ENCODE results near the gene MRPL17.
"Not testable (repeated sequence)": the region's sequence is repeated elsewhere in the genome, so short reads cannot be mapped to it uniquely, and the experiment has no call there.

Gene MRPL17

GRCh38 chr11:6682936-6683861 lies at the start of gene MRPL17:
Gene MRPL17 (minus strand): TSS chr11:6683340. CDS start chr11:6683296, 44 bp downstream.
- Histone ChIP-seq H3K4me3 (ENCODE audit: low read depth, low read length) (peak within 1 kb of the TSS; percentile 90), H3K27ac (ENCODE audit: low read depth, low read length) (peak within 1 kb of the TSS; percentile 92), H3K9me3 (ENCODE audit: control insufficient read depth, insufficient read depth, low read length) (no peaks in the 10 kb centered on the region), H3K27me3 (ENCODE audit: control insufficient read depth, insufficient read depth, low read length) (no peaks in the 10 kb centered on the region), H3K9ac (ENCODE audit: low read depth, low read length) (peak within 1 kb of the TSS; percentile 95), H3K36me3 (ENCODE audit: control insufficient read depth, insufficient read depth, low read length) (peaks cover 20% of the 10 kb centered on the region), H3K4me1 (ENCODE audit: control insufficient read depth, insufficient read depth, low read length) (peaks cover 15% of the 10 kb centered on the region)

- H3K27me3 ChIP-seq (ENCODE audit: control insufficient read depth, insufficient read depth, low read length), result no peaks in the 10 kb centered on the region
- no peak overlapping the region for H3K27ac ChIP-seq (ENCODE audit: low read depth, low read length)
- no peak overlapping the region for H3K9ac ChIP-seq (ENCODE audit: low read depth, low read length)
- no peaks in the 10 kb centered on the region for H3K9me3 ChIP-seq (ENCODE audit: control insufficient read depth, insufficient read depth, low read length)
- H3K36me3 ChIP-seq (ENCODE audit: control insufficient read depth, insufficient read depth, low read length), result no peaks in the 10 kb centered on the region
- no peak overlapping the region for H3K4me3 ChIP-seq (ENCODE audit: low read depth, low read length)
- no peaks in the 10 kb centered on the region for H3K4me1 ChIP-seq (ENCODE audit: control insufficient read depth, insufficient read depth, low read length)
Observed at GRCh38 chr11:6727971-6728760, 45.0 kb upstream of the MRPL17 start.

GRCh38 chr11:6725386-6725896 lies 42.3 kb upstream of the MRPL17 start:
- no peak overlapping the region for H3K9ac ChIP-seq (ENCODE audit: low read depth, low read length)
- H3K27ac ChIP-seq (ENCODE audit: low read depth, low read length), result no peak overlapping the region
- H3K4me1 ChIP-seq (ENCODE audit: control insufficient read depth, insufficient read depth, low read length), result no peaks in the 10 kb centered on the region
- no peaks in the 10 kb centered on the region for H3K27me3 ChIP-seq (ENCODE audit: control insufficient read depth, insufficient read depth, low read length)
- H3K36me3 ChIP-seq (ENCODE audit: control insufficient read depth, insufficient read depth, low read length), result no peaks in the 10 kb centered on the region
- no peak overlapping the region for H3K4me3 ChIP-seq (ENCODE audit: low read depth, low read length)
- no peaks in the 10 kb centered on the region for H3K9me3 ChIP-seq (ENCODE audit: control insufficient read depth, insufficient read depth, low read length)

GRCh38 chr11:6724013-6724412 lies 40.9 kb upstream of the MRPL17 start:
- no peak overlapping the region for H3K4me3 ChIP-seq (ENCODE audit: low read depth, low read length)
- H3K36me3 ChIP-seq (ENCODE audit: control insufficient read depth, insufficient read depth, low read length), result no peaks in the 10 kb centered on the region
- H3K27ac ChIP-seq (ENCODE audit: low read depth, low read length), result no peak overlapping the region
- H3K4me1 ChIP-seq (ENCODE audit: control insufficient read depth, insufficient read depth, low read length), result no peaks in the 10 kb centered on the region
- no peaks in the 10 kb centered on the region for H3K27me3 ChIP-seq (ENCODE audit: control insufficient read depth, insufficient read depth, low read length)
- H3K9me3 ChIP-seq (ENCODE audit: control insufficient read depth, insufficient read depth, low read length), result no peaks in the 10 kb centered on the region
- no peak overlapping the region for H3K9ac ChIP-seq (ENCODE audit: low read depth, low read length)

- no peak overlapping the region for H3K27ac ChIP-seq (ENCODE audit: low read depth, low read length)
- no peaks in the 10 kb centered on the region for H3K4me1 ChIP-seq (ENCODE audit: control insufficient read depth, insufficient read depth, low read length)
Observed at GRCh38 chr11:6721343-6721742, 38.2 kb upstream of the MRPL17 start.

GRCh38 chr11:6719576-6719975 lies 36.4 kb upstream of the MRPL17 start:
- H3K27ac ChIP-seq (ENCODE audit: low read depth, low read length), result no peak overlapping the region
- H3K4me3 ChIP-seq (ENCODE audit: low read depth, low read length), result no peak overlapping the region
- no peaks in the 10 kb centered on the region for H3K9me3 ChIP-seq (ENCODE audit: control insufficient read depth, insufficient read depth, low read length)
- no peaks in the 10 kb centered on the region for H3K36me3 ChIP-seq (ENCODE audit: control insufficient read depth, insufficient read depth, low read length)
- no peak overlapping the region for H3K9ac ChIP-seq (ENCODE audit: low read depth, low read length)
- no peaks in the 10 kb centered on the region for H3K27me3 ChIP-seq (ENCODE audit: control insufficient read depth, insufficient read depth, low read length)
- no peaks in the 10 kb centered on the region for H3K4me1 ChIP-seq (ENCODE audit: control insufficient read depth, insufficient read depth, low read length)

More at GRCh38 chr11:6721343-6721742, 38.2 kb upstream of the MRPL17 start:
- Histone ChIP-seq H3K9ac (ENCODE audit: low read depth, low read length) (no peak overlapping the region), H3K4me3 (ENCODE audit: low read depth, low read length) (no peak overlapping the region), H3K27me3 (ENCODE audit: control insufficient read depth, insufficient read depth, low read length) (no peaks in the 10 kb centered on the region), H3K9me3 (ENCODE audit: control insufficient read depth, insufficient read depth, low read length) (no peaks in the 10 kb centered on the region), H3K36me3 (ENCODE audit: control insufficient read depth, insufficient read depth, low read length) (no peaks in the 10 kb centered on the region)

- Histone ChIP-seq H3K4me1 (ENCODE audit: control insufficient read depth, insufficient read depth, low read length) (no peaks in the 10 kb centered on the region), H3K9ac (ENCODE audit: low read depth, low read length) (no peak overlapping the region), H3K4me3 (ENCODE audit: low read depth, low read length) (no peak overlapping the region), H3K27ac (ENCODE audit: low read depth, low read length) (no peak overlapping the region), H3K36me3 (ENCODE audit: control insufficient read depth, insufficient read depth, low read length) (no peaks in the 10 kb centered on the region), H3K9me3 (ENCODE audit: control insufficient read depth, insufficient read depth, low read length) (peaks cover 6% of the 10 kb centered on the region; the same call in 1 of the 2 replicates), H3K27me3 (ENCODE audit: control insufficient read depth, insufficient read depth, low read length) (no peaks in the 10 kb centered on the region)
Observed at GRCh38 chr11:6717426-6717825, 34.3 kb upstream of the MRPL17 start.

- peaks cover 11% of the 10 kb centered on the region; the same call in 1 of the 2 replicates for H3K9me3 ChIP-seq (ENCODE audit: control insufficient read depth, insufficient read depth, low read length)
- H3K27me3 ChIP-seq (ENCODE audit: control insufficient read depth, insufficient read depth, low read length); H3K4me3 ChIP-seq (ENCODE audit: low read depth, low read length); H3K4me1 ChIP-seq (ENCODE audit: control insufficient read depth, insufficient read depth, low read length); H3K9ac ChIP-seq (ENCODE audit: low read depth, low read length); H3K36me3 ChIP-seq (ENCODE audit: control insufficient read depth, insufficient read depth, low read length); H3K27ac ChIP-seq (ENCODE audit: low read depth, low read length): not testable (repeated sequence)
Observed at GRCh38 chr11:6711552-6711951, 28.4 kb upstream of the MRPL17 start.

GRCh38 chr11:6708876-6709275 lies 25.7 kb upstream of the MRPL17 start:
- Histone ChIP-seq H3K4me1 (ENCODE audit: control insufficient read depth, insufficient read depth, low read length) (no peaks in the 10 kb centered on the region), H3K9ac (ENCODE audit: low read depth, low read length) (no peak overlapping the region), H3K27ac (ENCODE audit: low read depth, low read length) (no peak overlapping the region), H3K27me3 (ENCODE audit: control insufficient read depth, insufficient read depth, low read length) (no peaks in the 10 kb centered on the region), H3K4me3 (ENCODE audit: low read depth, low read length) (no peak overlapping the region), H3K9me3 (ENCODE audit: control insufficient read depth, insufficient read depth, low read length) (peaks cover 11% of the 10 kb centered on the region; the same call in 1 of the 2 replicates), H3K36me3 (ENCODE audit: control insufficient read depth, insufficient read depth, low read length) (no peaks in the 10 kb centered on the region)

GRCh38 chr11:6705905-6706535 lies 22.9 kb upstream of the MRPL17 start:
- no peak overlapping the region for H3K27ac ChIP-seq (ENCODE audit: low read depth, low read length)
- no peaks in the 10 kb centered on the region for H3K27me3 ChIP-seq (ENCODE audit: control insufficient read depth, insufficient read depth, low read length)
- H3K9me3 ChIP-seq (ENCODE audit: control insufficient read depth, insufficient read depth, low read length), result no peaks in the 10 kb centered on the region
- H3K4me1 ChIP-seq (ENCODE audit: control insufficient read depth, insufficient read depth, low read length), result no peaks in the 10 kb centered on the region; the same call in 1 of the 2 replicates
- H3K4me3 ChIP-seq (ENCODE audit: low read depth, low read length), result no peak overlapping the region
- no peaks in the 10 kb centered on the region for H3K36me3 ChIP-seq (ENCODE audit: control insufficient read depth, insufficient read depth, low read length)
- H3K9ac ChIP-seq (ENCODE audit: low read depth, low read length), result no peak overlapping the region
